ENCODE results near the gene TPX2. TPM values are rescaled to one million over a fixed set of nuclear protein-coding genes. Genes with fewer than 3 reads are reported as not detected.

TPX2 gene
- polyA plus RNA-seq, 3 donors: 44.9 to 53.9 (median 49.4) TPM

- no peak for DNase-seq
Observed at GRCh38 chr20:31829731-31830130, 90.6 kb downstream of the TPX2 start.

DNA sequence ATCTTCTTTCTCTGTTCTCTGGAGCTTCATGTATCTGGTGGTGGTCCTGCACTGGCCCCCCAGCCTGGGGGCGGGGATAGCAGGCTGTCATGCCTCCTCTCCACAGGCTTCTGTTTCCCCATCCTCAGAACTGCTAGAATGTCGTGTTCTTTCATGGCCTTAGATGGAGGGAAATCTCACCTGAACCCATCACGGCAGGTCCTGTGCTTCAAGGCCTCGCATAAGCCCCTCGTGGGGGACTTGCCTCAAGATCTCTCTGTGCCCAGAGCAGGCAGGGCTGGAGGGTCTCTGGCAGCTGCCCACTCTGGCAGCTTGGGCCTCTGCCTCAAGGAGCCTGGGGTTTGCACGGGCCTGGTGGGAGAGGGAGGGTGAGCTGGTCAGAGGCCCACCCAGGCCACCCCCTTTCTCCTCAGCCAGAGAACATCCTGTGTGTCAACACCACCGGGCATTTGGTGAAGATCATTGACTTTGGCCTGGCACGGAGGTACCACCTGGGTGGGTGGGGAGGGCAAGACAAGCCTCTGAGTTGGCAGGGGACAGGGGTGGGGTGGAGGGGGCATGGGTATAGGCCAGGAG is 91.4 kb downstream of the TPX2 start:
- DNase-seq: no peak

DNA sequence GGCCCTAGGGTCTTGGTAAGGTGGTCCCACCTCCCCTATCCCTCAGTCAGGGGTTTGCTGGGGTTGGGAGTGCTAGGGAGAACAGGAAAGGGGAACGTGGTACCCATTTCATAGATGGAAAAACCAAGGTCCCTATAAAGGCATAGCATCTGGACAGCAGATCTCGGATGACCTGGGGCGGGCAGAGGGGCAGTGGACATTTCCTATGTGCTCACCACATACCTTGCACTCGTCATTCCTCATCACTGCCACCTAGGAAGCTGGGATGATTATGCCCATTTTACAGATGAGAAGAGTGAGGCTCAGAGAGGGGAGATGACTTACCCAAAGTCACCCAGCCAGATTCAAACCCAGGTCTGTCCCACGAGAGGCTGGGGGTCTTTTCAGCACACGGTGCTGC is 92.1 kb downstream of the TPX2 start:
- DNase-seq: no peak

DNA sequence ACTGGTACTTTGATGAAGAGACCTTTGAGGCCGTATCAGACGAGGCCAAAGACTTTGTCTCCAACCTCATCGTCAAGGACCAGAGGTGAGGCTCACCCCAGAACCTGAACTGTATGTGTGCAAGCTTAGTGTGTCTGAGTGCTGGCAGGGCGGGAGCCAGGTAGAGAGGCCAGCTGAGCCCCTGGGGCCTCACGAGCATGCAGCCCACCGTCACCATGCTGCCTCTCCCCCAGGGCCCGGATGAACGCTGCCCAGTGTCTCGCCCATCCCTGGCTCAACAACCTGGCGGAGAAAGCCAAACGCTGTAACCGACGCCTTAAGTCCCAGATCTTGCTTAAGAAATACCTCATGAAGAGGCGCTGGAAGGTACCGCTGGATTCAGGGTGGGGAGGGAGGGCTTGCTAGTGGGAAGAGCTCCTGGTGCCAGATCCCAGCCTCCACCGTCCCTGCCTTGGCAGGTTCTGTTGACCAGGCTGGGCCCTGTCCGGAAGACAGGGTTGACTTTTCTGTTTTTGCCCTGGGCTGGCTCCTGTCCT is 92.7 kb downstream of the TPX2 start:
- DNase-seq: no peak

DNA sequence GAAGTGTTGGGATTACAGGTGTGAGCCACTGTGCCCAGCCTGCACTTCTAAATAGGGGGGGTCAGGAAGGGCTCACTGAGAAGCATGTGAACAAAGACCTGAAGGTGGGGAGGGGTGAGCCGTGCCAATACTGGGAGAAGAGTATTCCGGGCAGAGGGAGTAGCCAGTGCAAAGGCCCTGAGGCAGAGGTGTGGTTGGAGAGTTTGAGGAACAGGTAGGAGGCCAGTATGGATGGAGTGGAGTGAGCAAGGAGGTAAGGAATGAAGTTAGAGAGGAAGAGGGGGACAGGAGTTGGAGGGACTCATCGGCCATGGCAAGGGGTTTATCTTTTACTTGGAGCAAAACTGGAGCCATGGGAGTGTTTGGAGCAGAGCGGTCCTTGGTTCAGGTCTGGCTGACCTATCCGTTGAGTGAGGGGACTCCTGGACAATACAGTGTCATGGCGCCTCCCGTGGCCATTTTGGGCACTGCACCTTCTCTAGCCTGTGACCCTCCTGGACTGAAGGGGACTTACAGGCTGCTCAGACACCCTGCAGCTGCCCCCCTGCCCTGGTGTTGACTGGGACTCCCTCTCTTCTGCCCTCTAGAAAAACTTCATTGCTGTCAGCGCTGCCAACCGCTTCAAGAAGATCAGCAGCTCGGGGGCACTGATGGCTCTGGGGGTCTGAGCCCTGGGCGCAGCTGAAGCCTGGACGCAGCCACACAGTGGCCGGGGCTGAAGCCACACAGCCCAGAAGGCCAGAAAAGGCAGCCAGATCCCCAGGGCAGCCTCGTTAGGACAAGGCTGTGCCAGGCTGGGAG is 94.2 kb downstream of the TPX2 start:
- peak; percentile 56 for DNase-seq

DNA sequence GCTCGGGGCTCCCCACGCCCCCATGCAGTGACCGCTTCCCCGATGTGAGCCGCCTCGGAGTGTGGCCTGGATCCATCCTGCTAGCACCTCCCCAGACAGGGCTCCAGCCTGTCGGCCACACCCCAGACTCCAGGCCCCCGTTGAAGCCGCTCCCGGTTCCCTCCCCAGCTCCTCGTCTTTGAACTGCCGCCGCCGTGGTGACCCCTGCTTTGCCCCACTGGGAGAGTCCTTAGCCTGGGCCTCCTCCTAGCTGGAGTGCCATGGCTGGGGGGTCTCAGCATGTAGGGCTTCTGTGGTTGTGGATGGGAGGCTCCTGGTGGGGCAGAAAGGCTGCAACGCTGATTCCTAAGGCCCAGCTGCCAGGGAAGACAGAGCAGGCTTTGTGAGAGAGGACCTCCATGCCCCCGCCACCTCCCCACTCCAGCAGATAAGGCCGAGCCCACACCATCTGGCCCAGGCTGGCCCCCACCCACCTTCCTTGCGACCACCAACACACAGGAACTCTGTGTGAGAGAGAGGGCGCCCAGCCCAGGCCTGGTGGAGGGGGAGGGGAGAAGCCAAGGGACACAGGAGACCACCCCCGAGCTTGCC is 94.9 kb downstream of the TPX2 start:
- no peak for DNase-seq

DNA sequence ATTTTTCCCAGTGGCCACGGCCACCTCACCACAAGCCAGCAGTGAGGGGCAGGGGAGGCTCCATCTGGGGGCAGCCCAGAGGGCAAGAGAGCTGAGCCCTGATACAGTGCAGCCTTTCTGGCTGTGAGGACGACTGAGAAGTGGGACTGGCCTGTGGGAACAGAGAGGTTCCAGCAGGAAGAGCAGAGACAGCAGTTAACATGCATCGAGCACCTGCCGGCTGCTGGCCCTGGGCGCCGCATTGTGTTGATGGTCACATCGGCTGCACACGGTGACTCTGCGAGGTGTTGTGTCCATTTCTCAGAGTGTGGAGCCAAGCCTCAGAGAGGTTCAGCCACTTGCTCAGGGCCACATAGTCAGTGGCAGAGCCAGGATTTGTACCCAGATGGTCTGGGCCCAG is 96.5 kb downstream of the TPX2 start:
- no peak for DNase-seq

- DNase-seq: no peak
Observed at GRCh38 chr20:31835977-31836852, 97.1 kb downstream of the TPX2 start.

DNA sequence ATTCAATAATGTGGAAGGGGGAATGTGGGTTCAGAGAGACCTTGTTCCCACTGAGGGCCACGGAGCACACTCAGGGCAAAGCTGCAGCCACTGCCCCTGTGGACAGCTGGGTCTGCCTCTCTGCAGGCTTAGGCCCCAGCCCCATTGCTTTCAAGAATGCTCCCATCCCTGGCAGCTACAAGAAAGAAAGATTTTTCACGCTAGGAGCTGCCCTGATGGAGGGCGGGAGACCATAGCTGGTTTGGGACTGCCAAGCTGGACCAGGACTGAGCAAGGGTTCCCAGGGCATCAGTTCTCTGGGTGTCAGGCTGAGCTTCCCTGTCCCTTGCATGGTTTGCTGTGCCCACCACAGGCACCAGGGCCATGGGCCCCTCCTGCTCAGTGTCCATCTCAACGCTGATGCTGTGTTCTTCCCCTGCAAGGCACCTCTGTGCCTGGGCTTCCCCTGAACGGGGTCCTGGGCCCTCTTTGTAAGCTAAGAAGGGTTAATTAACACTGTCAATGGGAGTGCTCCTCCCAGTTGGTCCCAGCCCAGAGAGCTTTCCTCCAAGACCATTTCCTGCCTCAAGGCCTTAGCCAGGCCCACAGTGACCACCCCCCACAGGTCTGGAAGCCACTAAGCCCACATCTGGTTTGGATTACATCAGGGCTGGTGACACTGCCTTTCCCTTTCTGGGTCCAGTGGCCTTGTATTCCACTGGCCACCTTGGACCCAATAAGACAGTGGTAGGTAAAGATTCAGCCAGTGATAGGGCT is 97.9 kb downstream of the TPX2 start:
- no peak for DNase-seq

DNA sequence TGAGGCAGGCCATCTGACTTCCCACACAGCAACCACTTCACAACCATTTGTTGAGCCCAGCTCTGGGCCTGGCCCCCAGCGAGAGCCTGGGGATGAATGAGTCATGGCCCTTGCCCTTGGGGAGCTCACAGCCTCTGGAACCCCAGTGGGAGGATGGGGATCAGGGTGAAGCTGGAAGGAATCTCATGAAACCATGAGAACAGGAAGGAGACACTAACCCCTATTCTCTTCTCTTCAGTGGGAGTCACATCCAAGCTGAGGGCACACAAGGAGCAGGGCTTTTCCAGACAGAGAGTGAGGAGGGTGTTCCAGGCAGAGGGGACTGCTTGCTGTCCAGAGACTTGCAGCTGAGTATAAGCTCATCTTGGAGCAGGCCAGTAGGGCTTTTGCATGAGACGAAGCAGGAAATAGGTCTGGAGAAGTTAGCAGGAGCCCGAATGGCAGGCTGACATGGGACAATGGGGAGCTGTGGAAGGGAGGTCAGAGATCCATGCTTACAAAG is 98.9 kb downstream of the TPX2 start:
- DNase-seq: no peak

DNA sequence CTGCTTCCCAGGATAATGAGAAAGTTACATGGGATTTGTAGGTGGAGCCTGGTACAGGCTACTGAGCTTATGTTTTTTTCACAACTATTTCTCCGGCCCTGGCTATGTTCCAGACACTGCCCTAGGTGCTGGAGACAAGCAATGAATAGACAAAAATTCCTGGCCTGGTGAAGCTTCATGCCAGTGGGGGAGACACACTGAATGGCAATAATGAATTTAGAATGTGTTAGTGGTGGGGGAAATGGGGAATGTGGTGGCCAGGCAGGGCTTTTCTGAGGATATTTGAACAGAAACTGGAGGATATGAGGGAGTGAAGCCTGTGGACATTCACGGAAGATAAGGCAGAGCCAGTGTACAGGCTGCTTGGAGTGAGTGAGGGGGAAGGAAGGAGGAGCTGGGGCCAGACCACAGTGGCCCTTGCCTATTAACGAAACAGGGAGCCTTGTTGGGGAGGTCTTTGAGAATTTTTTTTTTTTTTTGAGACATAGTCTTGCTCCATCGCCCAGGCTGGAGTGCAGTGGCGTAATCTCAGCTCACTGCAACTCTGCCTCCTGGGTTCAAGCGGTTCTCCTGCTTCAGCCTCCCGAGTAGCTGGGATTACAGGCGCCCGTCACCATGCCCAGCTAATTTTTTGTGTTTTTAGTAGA is 99.7 kb downstream of the TPX2 start:
- no peak for DNase-seq

DNA sequence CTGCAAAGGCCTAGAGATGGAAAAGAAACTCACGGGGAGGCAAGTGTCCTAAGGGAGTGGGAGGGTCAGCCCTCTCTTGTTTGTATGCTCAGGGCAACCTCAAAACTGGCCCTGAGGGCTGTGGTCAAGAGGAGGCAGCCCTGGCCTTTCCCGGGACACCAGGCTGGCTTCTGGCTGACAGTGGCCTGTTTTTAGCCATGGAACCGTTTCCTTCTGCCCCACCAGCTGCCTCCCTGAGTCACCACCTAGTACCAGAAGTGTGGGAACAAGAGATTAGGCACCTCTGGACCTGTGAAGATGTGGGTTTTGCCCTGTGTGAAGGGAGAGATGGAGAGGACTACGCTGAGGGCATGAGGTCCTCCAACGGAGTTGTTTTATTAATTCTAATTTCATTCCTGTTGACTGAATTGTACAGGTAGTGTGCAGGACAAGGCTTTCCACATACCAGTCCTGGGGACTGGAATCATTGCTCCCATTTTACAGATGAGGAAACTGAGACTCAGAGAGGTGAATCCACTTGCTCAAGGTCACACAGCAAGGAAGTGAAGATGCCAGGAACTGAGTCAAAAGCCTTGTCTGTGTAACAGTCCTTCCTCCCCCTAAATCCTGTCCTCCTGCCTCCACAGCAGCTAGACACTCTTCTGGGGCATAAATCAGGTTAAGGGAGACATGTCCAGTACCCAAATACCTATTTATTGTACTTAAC is 100.8 kb downstream of the TPX2 start:
- no peak for DNase-seq

DNA sequence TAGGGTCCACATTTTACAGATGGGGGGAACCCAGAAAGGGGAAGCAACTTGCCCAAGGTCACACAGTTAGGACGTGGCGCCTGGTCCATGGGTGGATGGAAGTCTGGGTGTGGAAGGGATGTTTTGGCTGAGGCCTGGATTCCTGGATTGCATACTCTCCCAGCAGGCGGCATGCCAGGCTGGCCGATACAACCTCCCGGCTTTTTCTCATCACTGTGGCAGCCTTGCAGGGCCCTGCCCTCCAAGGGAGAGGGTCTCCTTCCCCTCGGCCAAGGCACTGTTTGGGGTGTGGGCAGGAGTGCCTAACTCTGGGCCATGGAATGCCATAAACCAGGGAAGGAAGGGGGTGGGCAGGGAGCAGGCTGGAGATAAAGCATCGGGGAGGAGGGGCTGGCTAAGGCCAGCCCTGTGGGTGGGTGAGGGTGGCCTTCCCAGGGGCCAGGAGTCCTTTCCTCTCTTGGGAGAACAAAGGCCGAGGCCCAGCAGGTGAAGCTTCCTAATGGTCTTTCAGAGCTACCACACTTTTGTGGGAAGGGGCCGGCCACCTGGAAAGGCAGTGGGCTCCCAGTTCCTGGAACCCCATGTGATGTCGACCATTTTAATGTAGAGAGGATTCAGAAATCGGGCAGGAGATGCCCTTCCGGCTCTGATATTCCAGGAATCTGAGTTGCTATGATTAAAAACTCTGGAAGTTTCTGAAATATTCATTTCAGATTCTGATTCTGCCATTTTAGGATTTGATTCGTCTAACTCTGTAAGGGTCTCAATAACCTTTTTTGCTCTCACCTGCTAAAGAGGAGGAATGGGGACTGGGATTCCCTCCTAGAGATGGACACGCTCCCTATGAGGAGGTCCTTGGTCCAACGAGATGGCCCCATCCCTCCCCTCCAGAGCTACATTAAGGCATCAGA is 102.1 kb downstream of the TPX2 start:
- DNase-seq: no peak

GRCh38 chr20:31841928-31842327 is 102.8 kb downstream of the TPX2 start:
- no peak for DNase-seq

DNA sequence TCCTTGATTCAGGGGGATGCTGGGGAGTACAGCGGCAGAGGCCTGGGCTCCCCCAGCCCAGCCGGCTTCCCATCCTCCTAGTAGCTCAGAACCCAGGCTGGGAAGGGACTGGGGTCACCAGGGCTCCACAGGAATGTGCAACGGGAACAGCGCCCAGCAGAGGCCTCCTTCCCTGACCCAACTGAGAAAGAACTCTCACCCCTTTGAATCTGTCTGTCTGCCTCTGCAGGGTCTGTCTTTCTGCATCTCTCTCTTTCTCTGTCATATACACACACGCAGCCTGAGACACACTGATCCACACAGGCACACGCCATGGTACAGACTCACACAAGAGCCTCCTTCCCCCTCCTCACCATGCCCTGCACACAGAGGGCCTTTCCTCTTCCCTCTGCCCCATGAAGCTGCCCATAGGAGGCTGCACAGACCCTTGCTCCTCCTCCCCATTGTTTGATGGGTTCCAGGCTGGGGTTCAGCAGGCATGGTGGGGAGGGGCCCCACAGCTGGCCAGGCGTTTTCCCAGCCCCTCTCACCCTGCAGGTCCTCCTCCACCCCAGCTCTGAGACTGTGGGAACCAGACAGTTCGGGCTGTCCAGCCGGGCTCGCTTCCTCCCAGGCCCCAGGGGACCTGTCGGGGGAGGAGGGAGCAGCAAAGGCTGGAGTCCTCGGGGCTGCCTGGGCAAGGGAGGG is 103.5 kb downstream of the TPX2 start:
- DNase-seq: peak; percentile 80

- DNase-seq: no peak
Observed at GRCh38 chr20:31843288-31843687, 104.2 kb downstream of the TPX2 start.

DNA sequence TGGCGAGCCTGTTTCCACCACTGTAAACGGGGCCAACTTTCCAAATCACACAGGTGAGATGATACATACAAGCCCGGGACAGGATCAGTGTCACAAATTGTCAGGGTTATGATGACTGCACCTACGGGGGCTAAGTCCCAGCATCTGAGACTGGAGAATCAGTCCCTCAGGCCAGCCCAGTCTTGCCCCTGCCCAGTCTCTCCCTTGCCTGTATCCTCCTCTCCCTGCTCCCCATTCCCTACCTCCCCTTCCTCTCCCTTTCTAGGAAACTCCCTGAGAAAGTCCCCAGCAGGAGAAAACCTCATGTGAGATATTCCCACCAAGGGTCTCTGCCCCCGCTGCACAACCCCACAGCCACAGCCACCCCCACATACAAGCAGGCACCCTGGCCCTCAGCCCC is 104.8 kb downstream of the TPX2 start:
- DNase-seq: no peak

- no peak for DNase-seq
Observed at GRCh38 chr20:31844737-31845299, 105.7 kb downstream of the TPX2 start.
